ENCODE data around the gene NEDD4L.

Gene NEDD4L

DNA sequence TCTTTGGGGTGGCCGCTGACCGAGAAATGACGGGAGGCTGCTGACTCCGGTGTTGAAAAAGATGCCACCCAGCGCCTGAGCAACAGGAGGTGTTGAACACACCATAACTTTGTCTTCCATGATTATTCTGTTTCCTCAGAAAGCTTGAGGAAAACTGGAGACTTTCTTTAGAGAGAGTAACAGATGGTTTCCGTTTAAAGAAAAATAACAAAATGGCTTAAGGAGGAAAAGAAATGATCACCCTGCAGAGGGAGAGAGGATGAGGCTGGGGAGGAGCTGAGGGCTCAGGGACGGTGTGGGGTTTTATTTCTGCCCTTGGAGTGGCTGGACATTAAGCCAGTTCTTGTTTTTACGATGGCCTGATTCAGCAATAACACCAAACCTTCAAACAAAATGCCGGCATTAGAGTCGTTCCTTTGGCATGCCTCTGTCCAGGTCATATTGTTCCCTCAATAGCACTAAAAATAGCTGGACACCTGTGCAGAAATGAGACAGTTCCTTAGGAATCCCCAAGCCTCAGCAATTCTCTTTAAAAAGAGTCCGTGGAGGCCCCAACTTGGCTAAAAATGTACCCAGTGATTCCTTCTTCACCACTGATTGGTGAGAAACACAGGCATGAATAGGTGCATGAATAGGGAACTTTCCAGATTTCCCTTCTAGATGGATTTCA lies 402.5 kb downstream of the NEDD4L start:
- no peak for DNase-seq

DNA sequence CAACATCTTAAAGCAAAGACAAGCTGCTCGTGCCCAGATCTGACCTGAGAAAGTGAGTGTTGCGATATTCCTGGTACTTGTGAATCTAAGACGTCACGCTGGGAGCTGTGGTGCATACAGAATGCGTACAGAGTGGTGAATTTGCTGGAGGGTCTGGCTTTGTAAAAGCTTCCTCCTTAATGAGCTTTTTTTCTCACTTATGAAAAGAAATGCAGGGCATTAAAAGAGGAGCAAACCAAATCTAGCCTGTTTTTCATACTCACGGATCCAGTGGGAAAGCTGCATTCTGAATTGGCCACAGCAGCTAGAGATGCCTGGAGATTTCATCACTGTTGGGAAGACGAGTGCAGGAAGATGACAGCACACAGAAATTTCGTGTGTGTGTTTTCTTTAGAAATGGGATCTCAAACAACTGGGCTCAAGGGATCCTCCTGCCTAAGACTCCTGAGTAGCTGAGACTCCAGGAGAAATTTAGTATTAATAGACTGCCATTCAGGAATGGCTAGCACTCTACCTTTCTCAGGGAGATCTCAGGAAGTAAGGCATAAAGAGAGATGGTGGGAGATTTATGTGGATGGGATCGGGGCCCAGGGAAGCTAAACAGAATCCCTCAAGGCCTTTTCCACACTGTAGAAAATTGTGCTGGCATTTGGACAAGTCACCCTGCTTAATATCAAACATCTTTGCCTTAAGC lies 403.5 kb downstream of the NEDD4L start:
- DNase-seq, result no peak

DNA sequence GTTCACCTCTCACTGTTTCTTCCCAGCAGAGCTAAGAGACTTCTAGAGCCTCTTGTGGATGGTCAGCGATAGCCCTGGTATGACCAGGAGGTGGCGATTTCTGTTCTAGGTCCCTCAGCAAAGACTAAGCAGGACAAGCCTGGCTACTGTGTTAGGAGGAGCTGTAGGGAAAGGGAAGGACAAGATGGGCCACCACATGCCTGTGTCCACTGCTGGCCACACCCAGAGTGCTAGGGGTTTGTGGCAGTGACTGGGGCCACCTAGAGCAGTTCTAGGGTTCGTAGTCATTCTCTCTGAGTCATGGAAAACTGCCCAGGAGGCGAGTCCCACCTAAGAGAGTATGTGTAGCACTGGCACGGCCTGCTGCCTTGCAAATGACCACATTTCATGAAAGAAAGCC lies 405.4 kb downstream of the NEDD4L start:
- DNase-seq, result no peak
